Gastroesophageal sphincter (tissue), 3 donors: ENCODE measurements around the gene MAP7D3.

Source experiments
- POLR2A ChIP-seq, 2 donors: fragments of 450-650 bp; IDR thresholded peaks; one replicate each; pipeline ENCODE4 v1.6.1; 2017; ENCODE audit warnings: antibody characterized with exemption in 2 of 2, mild to moderate bottlenecking in 2 of 2, moderate library complexity in 1 of 2
- TF ChIP-seq, protein P1 (sequence below), 4 experiments: fragments of 200-600 bp in 2 of 4; fragments of 450-650 bp in 2 of 4; sonication (generic) in 1 of 4; IDR thresholded peaks; one replicate each; pipeline ENCODE4 v1.5.1; 2017 to 2019; ENCODE audit warnings: antibody characterized with exemption in 4 of 4, mild to moderate bottlenecking in 2 of 4, moderate library complexity in 2 of 4

DNA sequence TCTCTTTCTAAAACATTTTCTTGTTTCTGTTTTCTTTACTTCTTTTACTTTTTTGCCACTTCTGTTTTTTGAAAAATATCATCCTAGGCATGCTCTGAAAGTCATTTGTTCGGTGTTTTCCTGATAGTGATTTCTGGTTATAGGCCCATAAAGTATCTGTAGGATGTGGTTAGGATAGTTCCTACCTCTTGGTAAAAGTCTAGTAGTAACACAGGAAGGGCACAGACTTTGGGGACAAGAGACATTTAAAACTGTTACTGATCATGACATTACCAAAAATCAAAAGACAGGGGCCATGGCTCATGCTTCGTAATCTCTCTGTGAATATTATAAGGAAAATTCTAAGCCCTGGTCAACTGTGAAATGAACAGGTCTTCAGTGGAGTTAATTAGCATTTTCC is 59.1 kb downstream of the MAP7D3 start:
- TF ChIP-seq, protein P1, sequence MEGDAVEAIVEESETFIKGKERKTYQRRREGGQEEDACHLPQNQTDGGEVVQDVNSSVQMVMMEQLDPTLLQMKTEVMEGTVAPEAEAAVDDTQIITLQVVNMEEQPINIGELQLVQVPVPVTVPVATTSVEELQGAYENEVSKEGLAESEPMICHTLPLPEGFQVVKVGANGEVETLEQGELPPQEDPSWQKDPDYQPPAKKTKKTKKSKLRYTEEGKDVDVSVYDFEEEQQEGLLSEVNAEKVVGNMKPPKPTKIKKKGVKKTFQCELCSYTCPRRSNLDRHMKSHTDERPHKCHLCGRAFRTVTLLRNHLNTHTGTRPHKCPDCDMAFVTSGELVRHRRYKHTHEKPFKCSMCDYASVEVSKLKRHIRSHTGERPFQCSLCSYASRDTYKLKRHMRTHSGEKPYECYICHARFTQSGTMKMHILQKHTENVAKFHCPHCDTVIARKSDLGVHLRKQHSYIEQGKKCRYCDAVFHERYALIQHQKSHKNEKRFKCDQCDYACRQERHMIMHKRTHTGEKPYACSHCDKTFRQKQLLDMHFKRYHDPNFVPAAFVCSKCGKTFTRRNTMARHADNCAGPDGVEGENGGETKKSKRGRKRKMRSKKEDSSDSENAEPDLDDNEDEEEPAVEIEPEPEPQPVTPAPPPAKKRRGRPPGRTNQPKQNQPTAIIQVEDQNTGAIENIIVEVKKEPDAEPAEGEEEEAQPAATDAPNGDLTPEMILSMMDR (IDR thresholded peaks at IDR 0.05) = no peak
- TF ChIP-seq POLR2A (IDR thresholded peaks at IDR 0.05) = no peak
